ENCODE results near the gene P2RX4. TPM values are rescaled to one million over a fixed set of nuclear protein-coding genes. Genes with fewer than 3 reads are reported as not detected.

The P2RX4 gene
- total RNA-seq, 1 experiment from 2014 or later = 40.4 TPM

- CTCF ChIA-PET = no interaction called here
- TF ChIP-seq, protein P1, sequence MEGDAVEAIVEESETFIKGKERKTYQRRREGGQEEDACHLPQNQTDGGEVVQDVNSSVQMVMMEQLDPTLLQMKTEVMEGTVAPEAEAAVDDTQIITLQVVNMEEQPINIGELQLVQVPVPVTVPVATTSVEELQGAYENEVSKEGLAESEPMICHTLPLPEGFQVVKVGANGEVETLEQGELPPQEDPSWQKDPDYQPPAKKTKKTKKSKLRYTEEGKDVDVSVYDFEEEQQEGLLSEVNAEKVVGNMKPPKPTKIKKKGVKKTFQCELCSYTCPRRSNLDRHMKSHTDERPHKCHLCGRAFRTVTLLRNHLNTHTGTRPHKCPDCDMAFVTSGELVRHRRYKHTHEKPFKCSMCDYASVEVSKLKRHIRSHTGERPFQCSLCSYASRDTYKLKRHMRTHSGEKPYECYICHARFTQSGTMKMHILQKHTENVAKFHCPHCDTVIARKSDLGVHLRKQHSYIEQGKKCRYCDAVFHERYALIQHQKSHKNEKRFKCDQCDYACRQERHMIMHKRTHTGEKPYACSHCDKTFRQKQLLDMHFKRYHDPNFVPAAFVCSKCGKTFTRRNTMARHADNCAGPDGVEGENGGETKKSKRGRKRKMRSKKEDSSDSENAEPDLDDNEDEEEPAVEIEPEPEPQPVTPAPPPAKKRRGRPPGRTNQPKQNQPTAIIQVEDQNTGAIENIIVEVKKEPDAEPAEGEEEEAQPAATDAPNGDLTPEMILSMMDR (IDR thresholded peaks at IDR 0.05; ENCODE audit: insufficient read depth in 1 of 2, low read depth in 1 of 2, low read length in 1 of 2, severe bottlenecking in 1 of 2, unreplicated experiment in 1 of 2) = no peak
- H3K9me3 Mint-ChIP-seq (ENCODE audit: unreplicated experiment) = no peaks in the 10 kb centered on the region
- POLR2A ChIA-PET = no interaction called here
- no peak overlapping the region for H3K4me3 Mint-ChIP-seq (ENCODE audit: unreplicated experiment)
- H3K36me3 ChIP-seq (ENCODE audit: control insufficient read depth, insufficient read depth, low read length) = no peaks in the 10 kb centered on the region; the same call in 1 of the 2 replicates
- no peaks in the 10 kb centered on the region for H3K27me3 Mint-ChIP-seq (ENCODE audit: insufficient read depth, unreplicated experiment)
- no peaks in the 10 kb centered on the region for H3K4me1 ChIP-seq
- no peak overlapping the region for H3K4me3 ChIP-seq (ENCODE audit: low read depth, low read length)
- no peak overlapping the region for H3K27ac Mint-ChIP-seq (ENCODE audit: unreplicated experiment)
- H3K36me3 Mint-ChIP-seq (ENCODE audit: insufficient read depth, unreplicated experiment) = peaks cover 7% of the 10 kb centered on the region
- DNase-seq = no peak
- no TSS peak for BruUV-seq (replicated peaks)
- no peaks in the 10 kb centered on the region for H3K27me3 ChIP-seq (replicated peaks; ENCODE audit: control insufficient read depth, insufficient read depth, low read length)
- no peaks in the 10 kb centered on the region for H3K9me3 ChIP-seq
- H3K4me1 Mint-ChIP-seq (ENCODE audit: low read depth, unreplicated experiment) = no peaks in the 10 kb centered on the region
- intact Hi-C loops (cut with micrococcal nuclease; ENCODE audit: unreplicated experiment) = no loop called here
These were observed 73.5 kb downstream of the P2RX4 start for GRCh38 chr12:121283388-121283787.

Other genes with a start within 250 kb of the P2RX4 start
- gene HNF1A, start 231.6 kb upstream of the P2RX4 start, total RNA-seq (2022) = 37.1 and 41.2 TPM in 2 replicates
- gene C12orf43, start 193.6 kb upstream of the P2RX4 start, total RNA-seq (2022) = 19.3 and 22.1 TPM in 2 replicates
- 0.11 and 0.35 TPM in 2 replicates for gene OASL, start 170.9 kb upstream of the P2RX4 start, total RNA-seq (2022)
- not detected in 2 replicates for gene P2RX7, start 77.3 kb upstream of the P2RX4 start, total RNA-seq (2022)
- 26.9 and 31.0 TPM in 2 replicates for gene CAMKK2, start 86.6 kb downstream of the P2RX4 start, total RNA-seq (2022)
- gene ANAPC5, start 142.3 kb downstream of the P2RX4 start, total RNA-seq (2022) = 106 and 115 TPM in 2 replicates
- 50.5 and 54.1 TPM in 2 replicates for gene RNF34, start 190.0 kb downstream of the P2RX4 start, total RNA-seq (2022)